NCI-H1417 (cell line): ENCODE measurements around the gene TARBP2.
A peak's percentile ranks its signal among the peaks of the same experiment; 100 is the strongest.

Experiments used
- DNase-seq, 3 experiments: peaks; one replicate each; lab custom pipeline; 2025; lab: John Stamatoyannopoulos, UW

Gene TARBP2

GRCh38 chr12:53495903-53496751 lies 5.0 kb upstream of the TARBP2 start:
- no peak for DNase-seq

GRCh38 chr12:53496752-53497032 lies 4.4 kb upstream of the TARBP2 start:
- no peak for DNase-seq

GRCh38 chr12:53497461-53497860 lies 3.6 kb upstream of the TARBP2 start:
- no peak for DNase-seq

GRCh38 chr12:53498235-53498630 lies 2.9 kb upstream of the TARBP2 start:
- no peak for DNase-seq

GRCh38 chr12:53499266-53500141 lies 1.6 kb upstream of the TARBP2 start, which contains the start of gene MAP3K12:
Gene MAP3K12, minus strand, starts transcription at chr12:53499458. Its CDS starts 12,067 bp downstream, at chr12:53487391.
- peak; percentile 65 to 81 (median 76) for DNase-seq

- DNase-seq = no peak
These were observed 824 bp upstream of the TARBP2 start for GRCh38 chr12:53500142-53500775.

GRCh38 chr12:53501615-53502181 lies 615 bp downstream of the TARBP2 start:
- no peak for DNase-seq

- DNase-seq = no peak
These were observed 1.2 kb downstream of the TARBP2 start for GRCh38 chr12:53502331-53502730.

- DNase-seq = no peak
These were observed 2.1 kb downstream of the TARBP2 start for GRCh38 chr12:53502983-53503728.

GRCh38 chr12:53504004-53504920 lies 3.2 kb downstream of the TARBP2 start:
- DNase-seq = no peak

- DNase-seq = no peak
These were observed 4.0 kb downstream of the TARBP2 start for GRCh38 chr12:53505086-53505485.

- DNase-seq = no peak
These were observed 4.7 kb downstream of the TARBP2 start for GRCh38 chr12:53505555-53506449.

- no peak for DNase-seq
These were observed 5.3 kb downstream of the TARBP2 start for GRCh38 chr12:53506450-53506785.

GRCh38 chr12:53506881-53507602 lies 6.0 kb downstream of the TARBP2 start, which contains the start of gene NPFF:
Gene NPFF, minus strand, starts transcription at chr12:53507484. Its CDS starts 10 bp downstream, at chr12:53507474.
- DNase-seq = no peak

GRCh38 chr12:53507603-53507885 lies 6.5 kb downstream of the TARBP2 start:
- no peak for DNase-seq

GRCh38 chr12:53508534-53509170 lies 7.6 kb downstream of the TARBP2 start:
- DNase-seq = peak; percentile 78 to 90 (median 82)

- DNase-seq = no peak
These were observed 9.2 kb downstream of the TARBP2 start for GRCh38 chr12:53510181-53510812.
